OCI-LY1 (cell line): ENCODE results near the gene SUGCT.

Experiments used
- H2AFZ ChIP-seq: fragments of 200-600 bp; sonication (generic), shearing (Covaris generic); 2 replicates; pipeline ENCODE4 v1.6.0; 2014; ENCODE audit warnings: antibody characterized with exemption, mild to moderate bottlenecking, low read length
- H3F3A ChIP-seq: fragments of 200-600 bp; sonication (generic), shearing (Covaris generic); 2 replicates; pipeline ENCODE4 v1.6.0; 2014; ENCODE audit warnings: mild to moderate bottlenecking, antibody characterized with exemption, low read length, moderate library complexity; ENCODE audit not compliant: insufficient read depth
- H3K27ac ChIP-seq: fragments of 200-600 bp; sonication (generic); 2 replicates; pipeline ENCODE4 v1.5.1; 2014; ENCODE audit warnings: low read length, mixed run types, mild to moderate bottlenecking, low read depth; ENCODE audit not compliant: poor library complexity, severe bottlenecking
- H3K27me3 ChIP-seq: fragments of 200-600 bp; sonication (generic); 2 replicates; pipeline ENCODE4 v1.6.0; 2014; ENCODE audit warnings: antibody characterized with exemption, mild to moderate bottlenecking, low read length, moderate library complexity; ENCODE audit not compliant: insufficient read depth
- H3K36me3 ChIP-seq: fragments of 200-600 bp; sonication (generic); 2 replicates; pipeline ENCODE4 v1.6.1; 2014; ENCODE audit warnings: mild to moderate bottlenecking, antibody characterized with exemption, low read length, moderate library complexity, mixed read lengths; ENCODE audit not compliant: insufficient read depth
- H3K4me1 ChIP-seq: fragments of 200-600 bp; sonication (generic); 2 replicates; pipeline ENCODE4 v1.5.1; 2014; ENCODE audit warnings: mild to moderate bottlenecking, low read length, moderate library complexity; ENCODE audit not compliant: insufficient read depth, severe bottlenecking
- H3K4me2 ChIP-seq: fragments of 200-600 bp; sonication (generic), shearing (Covaris generic); 2 replicates; pipeline ENCODE4 v1.6.1; 2014; ENCODE audit warnings: low read length
- H3K4me3 ChIP-seq: fragments of 200-600 bp; sonication (generic); 2 replicates; pipeline ENCODE4 v1.5.1; 2014; ENCODE audit warnings: low read length, low read depth, mild to moderate bottlenecking, mixed read lengths; ENCODE audit not compliant: poor library complexity, severe bottlenecking
- H3K79me2 ChIP-seq: fragments of 200-600 bp; shearing (Covaris generic); 2 replicates; pipeline ENCODE4 v1.6.1; 2016; ENCODE audit warnings: mixed run types, low read length, mixed read lengths; ENCODE audit not compliant: insufficient read depth
- H3K9ac ChIP-seq: fragments of 200-600 bp; sonication (generic), shearing (Covaris generic); 2 replicates; pipeline ENCODE4 v1.6.1; 2014; ENCODE audit warnings: mild to moderate bottlenecking, low read length, mixed read lengths
- H3K9me2 ChIP-seq: fragments of 200-600 bp; sonication (generic), shearing (Covaris generic); 2 replicates; pipeline ENCODE4 v1.6.1; 2014; ENCODE audit warnings: low read depth, mild to moderate bottlenecking, low read length, mixed read lengths
- H3K9me3 ChIP-seq: fragments of 200-600 bp; shearing (Covaris generic); 2 replicates; pipeline ENCODE4 v1.6.1; 2014; ENCODE audit warnings: low read length, mixed read lengths
- H4K20me1 ChIP-seq: fragments of 200-600 bp; sonication (generic), shearing (Covaris generic); 2 replicates; pipeline ENCODE4 v1.6.0; 2016; ENCODE audit warnings: mild to moderate bottlenecking, low read length; ENCODE audit not compliant: insufficient read depth
- EZH2 ChIP-seq: fragments of 200-600 bp; sonication (generic), shearing (Covaris generic); IDR thresholded peaks from 2 replicates; pipeline ENCODE4 v1.8.0; 2017; ENCODE audit warnings: borderline replicate concordance, mixed run types, mild to moderate bottlenecking, antibody characterized with exemption, low read length, moderate library complexity, mixed read lengths
- TF ChIP-seq, protein P1 (sequence below): fragments of 200-600 bp; sonication (generic), shearing (Covaris generic); IDR thresholded peaks from 2 replicates; pipeline ENCODE4 v1.5.1; 2017; ENCODE audit warnings: mild to moderate bottlenecking, antibody characterized with exemption, low read length, moderate library complexity, mixed read lengths

The SUGCT gene

DNA sequence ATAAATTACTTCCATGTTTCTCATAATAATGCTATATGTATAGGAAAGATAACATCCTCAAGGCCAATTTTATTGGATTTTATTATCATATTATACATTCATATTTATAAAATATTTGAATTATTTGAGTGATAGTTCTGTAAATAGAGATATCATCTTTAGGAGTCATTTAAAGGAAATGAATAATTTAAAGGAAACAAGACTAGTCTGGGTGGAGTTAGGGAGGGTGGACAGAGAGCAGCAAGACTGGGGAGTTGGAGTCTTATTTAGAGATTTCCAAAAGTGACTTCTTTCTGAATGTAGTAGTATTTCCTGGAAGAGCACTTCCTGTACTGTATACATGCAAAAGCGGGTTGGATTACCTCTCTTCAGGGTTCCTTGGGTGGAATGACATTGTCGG lies 342.3 kb downstream of the SUGCT start:
- H3K9ac ChIP-seq: no peak overlapping the region

DNA sequence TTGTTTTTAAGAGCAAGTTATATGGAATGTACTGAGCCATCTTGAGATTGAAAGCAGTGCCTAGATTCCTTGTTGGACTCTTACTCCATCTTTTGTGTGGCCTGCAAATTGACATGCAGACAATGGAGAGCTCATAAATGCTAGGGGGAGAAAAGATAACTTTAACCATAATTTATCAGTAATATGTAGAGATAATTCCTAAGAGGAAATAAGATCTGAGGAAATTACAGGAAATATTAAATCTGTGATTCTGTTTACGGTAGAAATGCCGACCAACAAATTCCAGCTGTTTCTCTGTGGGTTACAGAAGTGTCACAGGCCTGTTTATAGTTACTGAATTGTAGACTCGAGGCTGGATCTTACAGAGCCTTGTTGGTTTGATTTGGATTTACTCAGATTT lies 348.0 kb downstream of the SUGCT start:
- H3K4me2 ChIP-seq: no peak overlapping the region
- H3K9me2 ChIP-seq: no peaks in the 10 kb centered on the region
- H2AFZ ChIP-seq: no peak overlapping the region
- H3F3A ChIP-seq: no peaks in the 10 kb centered on the region
- no peaks in the 10 kb centered on the region for H3K4me1 ChIP-seq
- no peak overlapping the region for H3K9ac ChIP-seq
- H3K9me3 ChIP-seq: no peaks in the 10 kb centered on the region
- H3K27me3 ChIP-seq: no peaks in the 10 kb centered on the region
- no peak overlapping the region for H3K4me3 ChIP-seq
- H4K20me1 ChIP-seq: no peaks in the 10 kb centered on the region
- no peaks in the 10 kb centered on the region for H3K36me3 ChIP-seq
- no peak overlapping the region for H3K27ac ChIP-seq
- TF ChIP-seq, protein P1, sequence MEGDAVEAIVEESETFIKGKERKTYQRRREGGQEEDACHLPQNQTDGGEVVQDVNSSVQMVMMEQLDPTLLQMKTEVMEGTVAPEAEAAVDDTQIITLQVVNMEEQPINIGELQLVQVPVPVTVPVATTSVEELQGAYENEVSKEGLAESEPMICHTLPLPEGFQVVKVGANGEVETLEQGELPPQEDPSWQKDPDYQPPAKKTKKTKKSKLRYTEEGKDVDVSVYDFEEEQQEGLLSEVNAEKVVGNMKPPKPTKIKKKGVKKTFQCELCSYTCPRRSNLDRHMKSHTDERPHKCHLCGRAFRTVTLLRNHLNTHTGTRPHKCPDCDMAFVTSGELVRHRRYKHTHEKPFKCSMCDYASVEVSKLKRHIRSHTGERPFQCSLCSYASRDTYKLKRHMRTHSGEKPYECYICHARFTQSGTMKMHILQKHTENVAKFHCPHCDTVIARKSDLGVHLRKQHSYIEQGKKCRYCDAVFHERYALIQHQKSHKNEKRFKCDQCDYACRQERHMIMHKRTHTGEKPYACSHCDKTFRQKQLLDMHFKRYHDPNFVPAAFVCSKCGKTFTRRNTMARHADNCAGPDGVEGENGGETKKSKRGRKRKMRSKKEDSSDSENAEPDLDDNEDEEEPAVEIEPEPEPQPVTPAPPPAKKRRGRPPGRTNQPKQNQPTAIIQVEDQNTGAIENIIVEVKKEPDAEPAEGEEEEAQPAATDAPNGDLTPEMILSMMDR: no peak
- no peak for TF ChIP-seq EZH2
- no peaks in the 10 kb centered on the region for H3K79me2 ChIP-seq

More for the DNA sequence above, 342.3 kb downstream of the SUGCT start:
- Histone ChIP-seq H3K36me3 (no peaks in the 10 kb centered on the region), H3K27me3 (no peaks in the 10 kb centered on the region), H3K27ac (no peak overlapping the region), H3K9me2 (no peaks in the 10 kb centered on the region), H3K9me3 (no peaks in the 10 kb centered on the region), H2AFZ (no peak overlapping the region), H3K4me1 (no peaks in the 10 kb centered on the region), H3K4me3 (no peak overlapping the region), H4K20me1 (no peaks in the 10 kb centered on the region), H3F3A (no peaks in the 10 kb centered on the region), H3K4me2 (no peak overlapping the region), H3K79me2 (no peaks in the 10 kb centered on the region)
- no peak for TF ChIP-seq EZH2
- TF ChIP-seq, protein P1: no peak

DNA sequence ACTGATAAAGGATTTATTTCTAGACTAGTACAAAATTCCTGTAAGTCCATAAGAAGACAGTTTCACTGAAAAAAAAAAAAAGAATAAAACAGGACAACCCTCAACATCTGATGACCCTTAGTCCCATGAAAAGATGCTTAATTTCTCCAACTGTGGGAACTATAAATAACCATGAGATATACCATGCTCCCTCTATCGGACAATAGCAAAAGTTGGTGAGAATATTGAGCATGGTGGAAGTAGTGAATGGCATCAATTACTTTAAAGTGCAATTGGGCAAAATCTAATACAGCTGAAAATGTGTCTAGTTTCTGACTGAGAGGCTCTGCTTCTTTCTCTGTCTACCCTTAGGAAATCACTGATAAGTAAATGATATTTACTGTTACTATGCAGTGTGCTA lies 348.8 kb downstream of the SUGCT start:
- H3K4me2 ChIP-seq: no peak overlapping the region
- no peak overlapping the region for H3K4me3 ChIP-seq
- no peaks in the 10 kb centered on the region for H4K20me1 ChIP-seq
- H3K9me2 ChIP-seq: no peaks in the 10 kb centered on the region
- H3K9ac ChIP-seq: no peak overlapping the region
- H3K36me3 ChIP-seq: no peaks in the 10 kb centered on the region
- no peaks in the 10 kb centered on the region for H3K79me2 ChIP-seq
- H3K27me3 ChIP-seq: no peaks in the 10 kb centered on the region
- no peaks in the 10 kb centered on the region for H3K9me3 ChIP-seq
- no peak overlapping the region for H2AFZ ChIP-seq
- H3K27ac ChIP-seq: no peak overlapping the region
- TF ChIP-seq EZH2: no peak
- TF ChIP-seq, protein P1: peak; percentile 50
- H3F3A ChIP-seq: no peaks in the 10 kb centered on the region
- H3K4me1 ChIP-seq: no peaks in the 10 kb centered on the region
